HepG2 (cell line): Measurements from ENCODE around the gene PLEKHA8. TPM values are rescaled to one million over a fixed set of nuclear protein-coding genes. Genes with fewer than 3 reads are reported as not detected.

Experiments used
- HIVEP1 ChIP-seq: sonication (generic); formaldehyde crosslinking; IDR thresholded peaks from 2 replicates; pipeline ENCODE4 v1.4.0; 2020; ENCODE audit warnings: mild to moderate bottlenecking, missing genetic modification reagents
- HNRNPLL ChIP-seq: fragments of 200-400 bp; formaldehyde crosslinking; IDR thresholded peaks from 2 replicates; pipeline ENCODE4 v1.6.1; 2017; ENCODE audit warnings: mild to moderate bottlenecking, low read depth, low read length; ENCODE audit not compliant: poor library complexity, severe bottlenecking
- KDM5B ChIP-seq: sonication (generic); formaldehyde crosslinking; IDR thresholded peaks from 2 replicates; pipeline ENCODE4 v1.4.0; 2020; ENCODE audit warnings: missing genetic modification reagents, mild to moderate bottlenecking, borderline replicate concordance
- MIXL1 ChIP-seq: IDR thresholded peaks from 2 replicates; pipeline ENCODE4 v1.6.1; 2016
- PHF21A ChIP-seq: sonication (generic); formaldehyde crosslinking; IDR thresholded peaks from 2 replicates; pipeline ENCODE4 v1.5.0; 2020; ENCODE audit warnings: mild to moderate bottlenecking, missing genetic modification reagents
- RORA ChIP-seq: sonication (generic); formaldehyde crosslinking; IDR thresholded peaks from 2 replicates; pipeline ENCODE4 v1.5.0; 2020; ENCODE audit warnings: mild to moderate bottlenecking, missing genetic modification reagents, moderate library complexity
- SMC3 ChIP-seq: IDR thresholded peaks from 2 replicates; pipeline ENCODE4 v1.6.1; 2011; ENCODE audit warnings: low read length, improper control_type of control experiment
- TEAD3 ChIP-seq: optimal IDR thresholded peaks from 2 replicates; pipeline ENCODE3; 2016; ENCODE audit warnings: borderline replicate concordance
- TFDP2 ChIP-seq: sonication (generic); formaldehyde crosslinking; IDR thresholded peaks from 2 replicates; pipeline ENCODE4 v1.4.0; 2020; ENCODE audit warnings: missing genetic modification reagents
- ZHX1 ChIP-seq: sonication (generic); formaldehyde crosslinking; IDR thresholded peaks from 2 replicates; pipeline ENCODE4 v1.8.1; 2022; ENCODE audit warnings: low read depth, mild to moderate bottlenecking, missing genetic modification reagents
- ZNF296 ChIP-seq: sonication (generic); formaldehyde crosslinking; conservative IDR thresholded peaks from 2 replicates; pipeline ENCODE4 v1.5.0; 2020; ENCODE audit warnings: mild to moderate bottlenecking, missing genetic modification reagents
- ZNF318 ChIP-seq: sonication (generic); formaldehyde crosslinking; IDR thresholded peaks from 2 replicates; pipeline ENCODE4 v1.4.0; 2020; ENCODE audit warnings: mild to moderate bottlenecking, missing genetic modification reagents
- ZSCAN31 ChIP-seq: sonication (generic); formaldehyde crosslinking; IDR thresholded peaks from 2 replicates; pipeline ENCODE4 v1.5.0; 2020; ENCODE audit warnings: low read depth, mild to moderate bottlenecking, missing genetic modification reagents
- polyA plus RNA-seq, 8 experiments: library from polyadenylated mRNA; depleted of rRNA in 3 of 8; stranded (reverse) in 7 of 8; unstranded in 1 of 8; fragments of >200 nt; fragmentation: Illumina TruSeq in 4 of 8; extraction: Trizol in 4 of 8; gene quantifications; 2 replicates each; pipeline versions ENCODE4 v1.2.1 to v1.2.3, GENCODE V29; 2011 to 2016; ENCODE audit warnings: low read depth in 4 of 8, missing spikeins in 1 of 8, mixed read lengths in 1 of 8; ENCODE audit not compliant: insufficient read depth in 1 of 8
- total RNA-seq, 5 experiments: library from RNA; depleted of rRNA; stranded (reverse); fragments of >200 nt; fragmentation: Illumina TruSeq; extraction: Trizol; gene quantifications; 2 replicates each; pipeline ENCODE4 v1.2.3, GENCODE V29; 2016; ENCODE audit warnings: low read depth in 1 of 5
- TF ChIP-seq, protein P1 (sequence below): sonication (generic); formaldehyde crosslinking; IDR thresholded peaks from 2 replicates; pipeline ENCODE4 v1.4.0; 2020; ENCODE audit warnings: mild to moderate bottlenecking, missing genetic modification reagents

PLEKHA8 gene
- total and polyA plus RNA-seq, 2 of the 13 experiments (the other 11 are each of a cell fraction or from before 2014, with no cell fraction given), result 12.5 to 26.4 TPM

GRCh38 chr7:30134611-30135300 is 106.5 kb downstream of the PLEKHA8 start, which contains the start of gene MTURN (continued):
- TF ChIP-seq ZHX1 (CRISPR knock-in tag) (peak; percentile 100), HIVEP1 (0 out of 2 replicates have a peak, but pooled peaks have one; percentile 19), ZNF296 (CRISPR knock-in tag) (no peak), KDM5B (0 out of 2 replicates have a peak, but pooled peaks have one; percentile 35), MIXL1 (CRISPR knock-in tag) (no peak), TFDP2 (CRISPR knock-in tag) (no peak; the same call in 1 of the 2 replicates), SMC3 (no peak), HNRNPLL (no peak), RORA (CRISPR knock-in tag) (no peak), ZSCAN31 (CRISPR knock-in tag) (no peak), ZNF318 (CRISPR knock-in tag) (no peak), TEAD3 (CRISPR knock-in tag) (peak; percentile 72), PHF21A (CRISPR knock-in tag) (0 out of 2 replicates have a peak, but pooled peaks have one; percentile 22)
- TF ChIP-seq, protein P1, sequence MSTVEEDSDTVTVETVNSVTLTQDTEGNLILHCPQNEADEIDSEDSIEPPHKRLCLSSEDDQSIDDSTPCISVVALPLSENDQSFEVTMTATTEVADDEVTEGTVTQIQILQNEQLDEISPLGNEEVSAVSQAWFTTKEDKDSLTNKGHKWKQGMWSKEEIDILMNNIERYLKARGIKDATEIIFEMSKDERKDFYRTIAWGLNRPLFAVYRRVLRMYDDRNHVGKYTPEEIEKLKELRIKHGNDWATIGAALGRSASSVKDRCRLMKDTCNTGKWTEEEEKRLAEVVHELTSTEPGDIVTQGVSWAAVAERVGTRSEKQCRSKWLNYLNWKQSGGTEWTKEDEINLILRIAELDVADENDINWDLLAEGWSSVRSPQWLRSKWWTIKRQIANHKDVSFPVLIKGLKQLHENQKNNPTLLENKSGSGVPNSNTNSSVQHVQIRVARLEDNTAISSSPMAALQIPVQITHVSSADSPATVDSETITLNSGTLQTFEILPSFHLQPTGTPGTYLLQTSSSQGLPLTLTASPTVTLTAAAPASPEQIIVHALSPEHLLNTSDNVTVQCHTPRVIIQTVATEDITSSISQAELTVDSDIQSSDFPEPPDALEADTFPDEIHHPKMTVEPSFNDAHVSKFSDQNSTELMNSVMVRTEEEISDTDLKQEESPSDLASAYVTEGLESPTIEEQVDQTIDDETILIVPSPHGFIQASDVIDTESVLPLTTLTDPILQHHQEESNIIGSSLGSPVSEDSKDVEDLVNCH, result no peak
